Measurements from ENCODE around the gene SAMD15.

DNA sequence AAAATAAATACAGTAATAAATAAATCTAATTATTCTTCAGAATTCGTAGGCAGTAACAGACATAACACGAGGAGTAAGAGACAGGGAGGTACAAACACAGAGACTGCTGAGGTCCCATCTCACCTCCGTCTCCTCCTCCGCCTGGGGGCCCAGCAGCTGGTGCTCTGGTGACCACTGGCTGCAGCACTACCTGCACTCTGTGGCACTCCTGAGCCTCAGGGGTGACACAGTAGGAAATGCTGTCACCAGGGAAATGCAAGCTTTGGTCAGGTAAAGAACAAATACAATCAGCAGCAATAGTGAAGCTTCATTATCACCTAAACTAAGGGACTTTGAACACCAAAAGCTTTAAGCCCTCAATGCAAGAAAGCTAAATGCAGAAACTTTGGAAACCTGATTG is 36.8 kb upstream of the SAMD15 start:
- TF ChIP-seq POLR2A (IDR thresholded peaks at IDR 0.05) (no peak), POLR2AphosphoS5 (IDR thresholded peaks at IDR 0.05) (no peak)
- TF ChIP-seq, protein P1, sequence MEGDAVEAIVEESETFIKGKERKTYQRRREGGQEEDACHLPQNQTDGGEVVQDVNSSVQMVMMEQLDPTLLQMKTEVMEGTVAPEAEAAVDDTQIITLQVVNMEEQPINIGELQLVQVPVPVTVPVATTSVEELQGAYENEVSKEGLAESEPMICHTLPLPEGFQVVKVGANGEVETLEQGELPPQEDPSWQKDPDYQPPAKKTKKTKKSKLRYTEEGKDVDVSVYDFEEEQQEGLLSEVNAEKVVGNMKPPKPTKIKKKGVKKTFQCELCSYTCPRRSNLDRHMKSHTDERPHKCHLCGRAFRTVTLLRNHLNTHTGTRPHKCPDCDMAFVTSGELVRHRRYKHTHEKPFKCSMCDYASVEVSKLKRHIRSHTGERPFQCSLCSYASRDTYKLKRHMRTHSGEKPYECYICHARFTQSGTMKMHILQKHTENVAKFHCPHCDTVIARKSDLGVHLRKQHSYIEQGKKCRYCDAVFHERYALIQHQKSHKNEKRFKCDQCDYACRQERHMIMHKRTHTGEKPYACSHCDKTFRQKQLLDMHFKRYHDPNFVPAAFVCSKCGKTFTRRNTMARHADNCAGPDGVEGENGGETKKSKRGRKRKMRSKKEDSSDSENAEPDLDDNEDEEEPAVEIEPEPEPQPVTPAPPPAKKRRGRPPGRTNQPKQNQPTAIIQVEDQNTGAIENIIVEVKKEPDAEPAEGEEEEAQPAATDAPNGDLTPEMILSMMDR (IDR thresholded peaks at IDR 0.05) = no peak

Measured in gastroesophageal sphincter (tissue), 3 donors.